T-helper 2 cell treated with Interferon-gamma antibody and Interleukin-4, amounts not matched to agents 5 μg/mL and 100 μg/mL, for 36 hours (primary cell): Measurements from ENCODE around the gene NPAS2.

ENCODE experiments used
- DNase-seq: peaks from one replicate; pipeline ENCODE4 v3.0.0; 2021; ENCODE audit warnings: low spot score
- H3K27ac Mint-ChIP-seq: one replicate; pipeline ENCODE4 v1.8.0; 2021; ENCODE audit warnings: mild to moderate bottlenecking, mixed read lengths
- H3K27me3 Mint-ChIP-seq: one replicate; pipeline ENCODE4 v1.8.0; 2021; ENCODE audit warnings: low read depth, mixed read lengths
- H3K36me3 Mint-ChIP-seq: one replicate; pipeline ENCODE4 v1.8.0; 2021; ENCODE audit warnings: low read depth, mixed read lengths
- H3K4me1 Mint-ChIP-seq: one replicate; pipeline ENCODE4 v1.8.0; 2021; ENCODE audit warnings: low read depth, mixed read lengths
- H3K4me3 Mint-ChIP-seq: one replicate; pipeline ENCODE4 v1.8.0; 2022; ENCODE audit warnings: mild to moderate bottlenecking, moderate library complexity, mixed read lengths
- H3K9me3 Mint-ChIP-seq: one replicate; pipeline ENCODE4 v1.8.0; 2021; ENCODE audit warnings: mixed read lengths

The NPAS2 gene

GRCh38 chr2:100959225-100959880 lies 139.4 kb downstream of the NPAS2 start:
- Mint-ChIP-seq H3K9me3 (no peaks in the 10 kb centered on the region), H3K27ac (no peak overlapping the region), H3K4me3 (no peak overlapping the region), H3K36me3 (no peaks in the 10 kb centered on the region), H3K4me1 (no peaks in the 10 kb centered on the region), H3K27me3 (no peaks in the 10 kb centered on the region)
- DNase-seq: no peak

GRCh38 chr2:100960688-100961087 lies 140.7 kb downstream of the NPAS2 start:
- Mint-ChIP-seq H3K27me3 (no peaks in the 10 kb centered on the region), H3K9me3 (no peaks in the 10 kb centered on the region), H3K36me3 (no peaks in the 10 kb centered on the region), H3K4me3 (no peak overlapping the region), H3K27ac (no peak overlapping the region), H3K4me1 (no peaks in the 10 kb centered on the region)
- no peak for DNase-seq

GRCh38 chr2:100962366-100963025 lies 142.6 kb downstream of the NPAS2 start:
- no peak overlapping the region for H3K27ac Mint-ChIP-seq
- H3K27me3 Mint-ChIP-seq: no peaks in the 10 kb centered on the region
- no peaks in the 10 kb centered on the region for H3K36me3 Mint-ChIP-seq
- no peaks in the 10 kb centered on the region for H3K9me3 Mint-ChIP-seq
- no peak for DNase-seq
- no peaks in the 10 kb centered on the region for H3K4me1 Mint-ChIP-seq
- no peak overlapping the region for H3K4me3 Mint-ChIP-seq

GRCh38 chr2:100963026-100963375 lies 143.1 kb downstream of the NPAS2 start:
- H3K9me3 Mint-ChIP-seq: no peaks in the 10 kb centered on the region
- no peak for DNase-seq
- no peaks in the 10 kb centered on the region for H3K4me1 Mint-ChIP-seq
- no peak overlapping the region for H3K4me3 Mint-ChIP-seq
- no peak overlapping the region for H3K27ac Mint-ChIP-seq
- no peaks in the 10 kb centered on the region for H3K36me3 Mint-ChIP-seq
- H3K27me3 Mint-ChIP-seq: no peaks in the 10 kb centered on the region

GRCh38 chr2:100964222-100964621 lies 144.3 kb downstream of the NPAS2 start:
- Mint-ChIP-seq H3K36me3 (no peaks in the 10 kb centered on the region), H3K27me3 (no peaks in the 10 kb centered on the region), H3K9me3 (no peaks in the 10 kb centered on the region), H3K27ac (no peak overlapping the region), H3K4me1 (no peaks in the 10 kb centered on the region), H3K4me3 (no peak overlapping the region)
- no peak for DNase-seq

- H3K27ac Mint-ChIP-seq: no peak overlapping the region
- H3K4me1 Mint-ChIP-seq: no peaks in the 10 kb centered on the region
- H3K4me3 Mint-ChIP-seq: no peak overlapping the region
- H3K9me3 Mint-ChIP-seq: no peaks in the 10 kb centered on the region
- no peaks in the 10 kb centered on the region for H3K27me3 Mint-ChIP-seq
- DNase-seq: no peak
- no peaks in the 10 kb centered on the region for H3K36me3 Mint-ChIP-seq
These were observed 144.8 kb downstream of the NPAS2 start for GRCh38 chr2:100964681-100965169.

GRCh38 chr2:100965596-100965995 lies 145.7 kb downstream of the NPAS2 start:
- H3K9me3 Mint-ChIP-seq: no peaks in the 10 kb centered on the region
- H3K4me1 Mint-ChIP-seq: no peaks in the 10 kb centered on the region
- no peak for DNase-seq
- no peaks in the 10 kb centered on the region for H3K36me3 Mint-ChIP-seq
- H3K27me3 Mint-ChIP-seq: no peaks in the 10 kb centered on the region
- H3K4me3 Mint-ChIP-seq: no peak overlapping the region
- no peak overlapping the region for H3K27ac Mint-ChIP-seq

GRCh38 chr2:100967716-100968115 lies 147.8 kb downstream of the NPAS2 start:
- Mint-ChIP-seq H3K9me3 (no peaks in the 10 kb centered on the region), H3K36me3 (no peaks in the 10 kb centered on the region), H3K4me1 (no peaks in the 10 kb centered on the region), H3K27me3 (no peaks in the 10 kb centered on the region), H3K27ac (no peak overlapping the region), H3K4me3 (no peak overlapping the region)
- no peak for DNase-seq

GRCh38 chr2:100968146-100969145 lies 148.5 kb downstream of the NPAS2 start:
- Mint-ChIP-seq H3K9me3 (no peaks in the 10 kb centered on the region), H3K4me1 (no peaks in the 10 kb centered on the region), H3K27me3 (no peaks in the 10 kb centered on the region), H3K36me3 (no peaks in the 10 kb centered on the region), H3K4me3 (no peak overlapping the region), H3K27ac (no peak overlapping the region)
- no peak for DNase-seq

GRCh38 chr2:100969998-100970397 lies 150.1 kb downstream of the NPAS2 start:
- no peaks in the 10 kb centered on the region for H3K4me1 Mint-ChIP-seq
- H3K27ac Mint-ChIP-seq: no peak overlapping the region
- no peak overlapping the region for H3K4me3 Mint-ChIP-seq
- H3K36me3 Mint-ChIP-seq: no peaks in the 10 kb centered on the region
- H3K27me3 Mint-ChIP-seq: no peaks in the 10 kb centered on the region
- H3K9me3 Mint-ChIP-seq: no peaks in the 10 kb centered on the region
- no peak for DNase-seq

- Mint-ChIP-seq H3K4me1 (no peaks in the 10 kb centered on the region), H3K9me3 (no peaks in the 10 kb centered on the region), H3K27me3 (no peaks in the 10 kb centered on the region), H3K36me3 (no peaks in the 10 kb centered on the region), H3K4me3 (no peak overlapping the region), H3K27ac (no peak overlapping the region)
- DNase-seq: no peak
These were observed 151.3 kb downstream of the NPAS2 start for GRCh38 chr2:100971221-100971620.

GRCh38 chr2:100972452-100972851 lies 152.5 kb downstream of the NPAS2 start:
- Mint-ChIP-seq H3K27ac (no peak overlapping the region), H3K4me3 (no peak overlapping the region), H3K4me1 (no peaks in the 10 kb centered on the region), H3K27me3 (no peaks in the 10 kb centered on the region), H3K36me3 (no peaks in the 10 kb centered on the region), H3K9me3 (no peaks in the 10 kb centered on the region)
- DNase-seq: no peak

- DNase-seq: no peak
- Mint-ChIP-seq H3K9me3 (no peaks in the 10 kb centered on the region), H3K27me3 (no peaks in the 10 kb centered on the region), H3K4me1 (no peaks in the 10 kb centered on the region), H3K27ac (no peak overlapping the region), H3K36me3 (no peaks in the 10 kb centered on the region), H3K4me3 (no peak overlapping the region)
These were observed 155.0 kb downstream of the NPAS2 start for GRCh38 chr2:100974712-100975520.
